GM13977 (cell line): ENCODE measurements around the gene STXBP1.

Experiments
- DNase-seq: peaks from one replicate; pipeline ENCODE4 v3.0.0; 2012; ENCODE audit warnings: low spot score
- CTCF ChIP-seq: IDR thresholded peaks from 2 replicates; pipeline ENCODE4 v1.5.1; 2012; ENCODE audit warnings: mild to moderate bottlenecking, control low read depth; ENCODE audit not compliant: insufficient read depth; ENCODE audit errors: extremely low read depth, missing control alignments
- in situ Hi-C: fragments of 300-500 bp; cut with MboI; formaldehyde crosslinking; loops from one replicate; pipeline ENCODE4 v1.12.0; 2022; ENCODE audit warnings: low sequenced_read_pairs, low pct_unique_long_range_greater_than_20kb, mixed read lengths, inconsistent platforms; ENCODE audit not compliant: unreplicated experiment

Gene STXBP1

DNA sequence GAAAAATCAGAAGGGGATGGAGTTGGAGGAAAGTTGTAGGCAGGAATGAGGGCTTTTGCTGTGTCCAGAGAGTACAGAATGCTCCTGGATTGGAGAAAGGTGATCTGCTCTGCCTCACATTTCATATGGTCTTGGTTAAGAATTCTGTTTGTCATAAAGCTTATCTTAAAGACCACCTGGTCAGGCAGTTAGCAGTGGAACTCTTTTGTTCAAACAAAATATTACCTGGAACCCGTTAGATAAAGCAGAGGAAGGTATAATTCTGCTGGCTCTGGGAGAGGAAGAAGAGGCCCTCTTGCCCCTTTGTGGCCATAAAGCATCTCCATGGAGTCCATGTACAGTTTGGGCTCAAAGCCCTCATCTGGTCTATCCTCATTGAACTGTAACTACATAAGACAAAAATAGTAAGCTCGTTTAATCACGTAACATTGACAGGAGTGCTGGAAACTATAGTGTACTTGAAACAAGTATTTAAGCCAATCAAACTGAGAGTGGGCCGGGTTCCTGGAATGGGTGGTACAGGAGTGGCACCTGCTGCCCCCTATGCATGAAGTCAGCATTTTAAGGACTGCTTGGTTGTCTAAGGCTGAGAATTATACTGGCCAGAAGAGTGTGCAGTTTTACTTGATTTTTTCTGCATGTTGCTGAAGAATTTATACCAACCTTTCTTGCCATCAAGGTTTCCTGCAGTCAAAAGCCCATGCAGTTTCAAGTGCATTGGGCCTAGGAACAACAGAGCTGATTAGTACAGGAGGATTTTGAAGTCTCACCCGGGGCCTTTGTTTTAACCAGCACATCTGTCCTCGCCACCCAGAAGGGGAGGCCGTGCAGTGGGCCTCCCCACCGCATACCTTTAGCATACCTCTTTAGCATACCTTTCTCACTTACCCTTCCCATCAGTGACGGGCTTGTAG is 39.9 kb downstream of the STXBP1 start:
- in situ Hi-C loops = no loop called here
- no peak for DNase-seq

DNA sequence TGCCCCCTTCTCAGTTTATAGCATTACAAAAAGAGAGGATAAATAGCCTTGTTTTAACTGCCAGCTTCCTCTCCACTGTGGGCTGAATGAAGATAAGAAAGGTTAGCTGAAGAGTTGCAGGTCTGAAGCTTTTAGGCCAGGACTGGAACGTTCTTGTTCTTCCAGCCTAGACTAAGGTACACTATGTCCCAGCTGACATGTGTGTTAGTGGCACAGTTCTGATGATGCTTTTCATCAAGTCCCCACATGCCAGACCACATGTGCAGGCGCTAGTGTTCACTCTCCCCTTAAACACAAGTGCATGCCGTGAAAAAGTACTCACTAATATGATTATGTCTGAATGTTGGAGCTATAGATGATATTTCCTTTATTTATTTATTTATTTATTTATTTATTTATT is 40.7 kb downstream of the STXBP1 start:
- TF ChIP-seq CTCF = no peak
- in situ Hi-C loops = no loop called here
- no peak for DNase-seq

More for the DNA sequence above, 39.9 kb downstream of the STXBP1 start:
- no peak for TF ChIP-seq CTCF

DNA sequence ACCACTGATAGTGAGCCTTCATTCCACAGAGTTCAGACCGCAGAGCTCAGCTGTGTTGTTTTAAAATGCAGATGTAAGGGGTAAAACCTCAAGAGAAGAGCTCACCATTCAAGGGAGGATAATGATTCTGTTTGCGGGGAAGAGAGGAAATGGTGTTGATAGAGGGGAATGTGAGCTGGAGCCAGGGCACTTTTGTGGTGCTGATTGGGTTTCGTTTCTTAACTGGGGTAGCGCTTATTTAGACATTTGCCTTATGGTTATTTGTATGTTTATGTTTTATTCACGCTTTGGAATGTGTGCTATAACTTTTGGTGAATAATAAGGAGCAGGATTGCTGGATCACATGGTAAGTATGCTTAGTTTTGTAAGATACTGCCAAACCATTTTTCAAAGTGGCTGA is 42.5 kb downstream of the STXBP1 start:
- no peak for TF ChIP-seq CTCF
- no peak for DNase-seq
- in situ Hi-C loops = no loop called here

GRCh38 chr9:127658428-127658827 is 46.4 kb downstream of the STXBP1 start:
- in situ Hi-C loops = no loop called here
- TF ChIP-seq CTCF = no peak
- DNase-seq = no peak

GRCh38 chr9:127660886-127661741 is 49.0 kb downstream of the STXBP1 start:
- in situ Hi-C loops = no loop called here
- no peak for TF ChIP-seq CTCF
- DNase-seq = no peak

DNA sequence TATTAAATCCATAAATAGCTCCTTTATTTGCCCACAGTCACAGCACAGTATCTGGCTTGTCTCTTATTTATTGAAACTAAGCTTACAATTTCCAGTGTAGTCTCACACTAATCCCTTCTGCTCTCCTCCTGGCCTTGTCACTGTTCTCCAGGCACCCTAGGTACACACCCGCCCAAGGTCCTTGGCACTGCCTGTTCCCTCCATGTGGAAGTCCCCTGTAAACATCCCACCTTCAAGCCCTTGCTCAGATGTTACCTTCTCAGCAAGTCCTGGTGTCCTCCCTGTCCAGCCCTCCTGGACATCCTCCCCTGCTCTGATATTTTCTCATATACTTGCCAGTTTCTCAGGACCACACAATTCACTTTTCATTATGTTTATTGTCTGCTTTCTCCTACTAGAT is 50.5 kb downstream of the STXBP1 start:
- in situ Hi-C loops = no loop called here
- DNase-seq = no peak
- TF ChIP-seq CTCF = no peak
